Measurements from ENCODE around the gene ZFP92.

- TF ChIP-seq JUND (IDR thresholded peaks at IDR 0.05; ENCODE audit: low read length), result no peak
- TF ChIP-seq CTCF (IDR thresholded peaks at IDR 0.05; ENCODE audit: control extremely low read depth in 1 of 3, insufficient read depth in 1 of 3, low read depth in 1 of 3, low read length in 3 of 3), result no peak
- no peak for TF ChIP-seq POLR2AphosphoS5 (IDR thresholded peaks at IDR 0.05; ENCODE audit: low read depth, low read length)
- TF ChIP-seq USF2 (IDR thresholded peaks at IDR 0.05; ENCODE audit: low read length), result no peak
- no peak for TF ChIP-seq EZH2 (IDR thresholded peaks at IDR 0.05; ENCODE audit: low read depth, low read length, severe bottlenecking)
Observed at GRCh38 chrX:153387345-153387744, 23.9 kb upstream of the ZFP92 start.

All from H1 (cell line).